Lower lobe of right lung (tissue), 2 donors: ENCODE data around the gene LRRC57. TPM values are rescaled to one million over a fixed set of nuclear protein-coding genes. Genes with fewer than 3 reads are reported as not detected.

Source experiments
- ATAC-seq, 2 donors: fragments of 200-7000 bp; cut with Tn5 transposase; one replicate each; pipeline ENCODE4 v1.9.1; 2020 to 2022; ENCODE audit warnings: mild to moderate bottlenecking in 2 of 2, moderate library complexity in 2 of 2
- DNase-seq: peaks from one replicate; pipeline ENCODE4 v3.0.0-alpha.2; 2020
- H3K27ac ChIP-seq: fragments of 200-600 bp; one replicate; pipeline ENCODE4 v1.8.0; 2022
- H3K27me3 ChIP-seq: fragments of 200-600 bp; one replicate; pipeline ENCODE4 v1.8.0; 2022; ENCODE audit warnings: low read depth
- H3K36me3 ChIP-seq: fragments of 200-600 bp; one replicate; pipeline ENCODE4 v1.8.0; 2022; ENCODE audit warnings: mild to moderate bottlenecking
- H3K4me1 ChIP-seq: fragments of 200-600 bp; one replicate; pipeline ENCODE4 v1.8.0; 2022
- H3K4me3 ChIP-seq: fragments of 200-600 bp; one replicate; pipeline ENCODE4 v1.8.0; 2022; ENCODE audit warnings: mild to moderate bottlenecking
- H3K9me3 ChIP-seq: fragments of 200-600 bp; one replicate; pipeline ENCODE4 v1.8.0; 2022
- CTCF ChIP-seq: fragments of 200-600 bp; IDR thresholded peaks from one replicate; pipeline ENCODE4 v1.8.0; 2022; ENCODE audit warnings: antibody characterized with exemption, mild to moderate bottlenecking
- intact Hi-C: fragments of 100-400 bp; cut with DNase I; formaldehyde crosslinking; loops from one replicate; pipeline ENCODE4 v1.11.0; 2022
- total RNA-seq: library from RNA; stranded (reverse); fragmentation: NEBNext Ultra II Directional; extraction: Animal tissue kit (Norgen Biotek cat#: 25700); gene quantifications from one replicate; pipeline ENCODE4 v1.2.1, GENCODE V29; 2021
- donor health status: DM: no; HTN: yes; CAD: no; lungs with severe emphysema.

The LRRC57 gene
- total RNA-seq, 1 donor from 2014 or later: 23.7 TPM

- Histone ChIP-seq H3K4me3 (no peak overlapping the region), H3K9me3 (no peaks in the 10 kb centered on the region), H3K4me1 (peaks cover 64% of the 10 kb centered on the region), H3K27me3 (no peaks in the 10 kb centered on the region), H3K36me3 (no peaks in the 10 kb centered on the region), H3K27ac (no peak overlapping the region)
- intact Hi-C loops: no loop called here
- DNase-seq (no peak), ATAC-seq (no peak)
- no peak for TF ChIP-seq CTCF
These were observed 46.1 kb downstream of the LRRC57 start for GRCh38 chr15:42502477-42502876.

DNA sequence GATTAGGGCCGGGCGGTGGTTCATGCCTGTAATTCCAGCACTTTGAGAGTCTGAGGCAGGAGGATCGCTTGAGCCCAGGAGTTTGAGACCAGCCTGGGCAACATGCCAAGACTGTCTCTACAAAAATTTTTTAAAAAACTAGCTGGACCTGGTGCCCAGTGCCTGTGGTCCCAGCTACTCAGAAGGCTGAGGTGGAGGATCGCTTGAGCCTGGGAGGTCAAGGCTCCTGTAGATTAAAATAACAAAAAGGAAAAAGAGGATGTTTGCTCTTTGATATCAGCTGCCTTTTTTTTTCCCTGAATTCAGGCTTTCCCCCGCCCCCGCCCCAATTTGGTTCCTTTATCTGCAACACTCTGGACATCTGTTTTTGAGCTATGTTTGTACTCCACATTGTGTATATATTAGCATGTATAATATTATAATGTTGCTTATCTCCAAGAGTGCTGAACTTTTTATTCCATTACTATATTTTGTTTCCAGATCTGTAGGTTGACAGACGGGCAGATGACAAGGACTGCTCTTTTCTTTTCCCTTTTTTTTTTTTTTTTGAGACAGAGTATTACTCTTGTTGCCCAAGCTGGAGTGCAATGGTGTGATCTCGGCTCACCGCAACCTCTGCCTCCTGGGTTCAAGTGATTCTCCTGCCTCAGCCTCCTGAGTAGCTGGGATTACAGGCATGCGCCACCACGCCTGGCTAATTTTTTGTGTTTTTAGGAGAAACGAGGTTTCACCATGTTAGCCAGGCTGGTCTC, 48.6 kb downstream of the LRRC57 start:
- intact Hi-C loops: no loop called here
- no peaks in the 10 kb centered on the region for H3K27me3 ChIP-seq
- DNase-seq (no peak), ATAC-seq (no peak)
- no peaks in the 10 kb centered on the region for H3K9me3 ChIP-seq
- no peaks in the 10 kb centered on the region for H3K36me3 ChIP-seq
- peaks cover 75% of the 10 kb centered on the region for H3K4me1 ChIP-seq
- H3K27ac ChIP-seq: peak overlapping the region; percentile 61
- no peak for TF ChIP-seq CTCF
- H3K4me3 ChIP-seq: no peak overlapping the region

GRCh38 chr15:42498212-42499068, 50.2 kb downstream of the LRRC57 start:
- TF ChIP-seq CTCF: no peak
- Histone ChIP-seq H3K36me3 (no peaks in the 10 kb centered on the region), H3K9me3 (no peaks in the 10 kb centered on the region), H3K4me3 (no peak overlapping the region), H3K27me3 (no peaks in the 10 kb centered on the region), H3K4me1 (peaks cover 73% of the 10 kb centered on the region), H3K27ac (peak overlapping the region; percentile 41)
- ATAC-seq (no peak), DNase-seq (no peak)
- intact Hi-C loops: no loop called here

- peak; percentile 96 for DNase-seq
- no peak for TF ChIP-seq CTCF
- peak; percentile 94 to 97 for ATAC-seq
- peak within 1 kb of the TSS; percentile 93 for H3K27ac ChIP-seq
- H3K36me3 ChIP-seq: no peaks in the 10 kb centered on the region
- peaks cover 78% of the 10 kb centered on the region for H3K4me1 ChIP-seq
- no peaks in the 10 kb centered on the region for H3K27me3 ChIP-seq
- intact Hi-C loops: no loop called here
- H3K4me3 ChIP-seq: peak within 1 kb of the TSS; percentile 92
- no peaks in the 10 kb centered on the region for H3K9me3 ChIP-seq
These were observed 53.0 kb downstream of the LRRC57 start, which contains the start of gene SNAP23 for GRCh38 chr15:42495361-42496212. TSS of gene SNAP23 (plus strand) at chr15:42495634. CDS start at chr15:42511847, 16,213 bp downstream.

GRCh38 chr15:42494998-42495360, 53.6 kb downstream of the LRRC57 start:
- peak overlapping the region; percentile 92 for H3K4me3 ChIP-seq
- peak overlapping the region; percentile 93 for H3K27ac ChIP-seq
- ATAC-seq: peak; percentile 25 to 54
- H3K4me1 ChIP-seq: peaks cover 74% of the 10 kb centered on the region
- TF ChIP-seq CTCF: no peak
- intact Hi-C loops: no loop called here
- no peaks in the 10 kb centered on the region for H3K9me3 ChIP-seq
- no peak for DNase-seq
- H3K27me3 ChIP-seq: no peaks in the 10 kb centered on the region
- H3K36me3 ChIP-seq: no peaks in the 10 kb centered on the region
